Parathyroid adenoma (tissue), 2 donors: Measurements from ENCODE around the gene CNBD2.

Experiments
- H2AFZ ChIP-seq: fragments of 300-600 bp; sonication (generic); one replicate; pipeline ENCODE4 v1.7.0; 2017; ENCODE audit warnings: antibody characterized with exemption, mild to moderate bottlenecking
- H3K27ac ChIP-seq: fragments of 300-600 bp; sonication (generic); one replicate; pipeline ENCODE4 v1.7.0; 2017
- H3K27me3 ChIP-seq: fragments of 300-600 bp; sonication (generic); one replicate; pipeline ENCODE4 v1.7.0; 2017; ENCODE audit warnings: low read length; ENCODE audit not compliant: control insufficient read depth, insufficient read depth
- H3K36me3 ChIP-seq: fragments of 300-600 bp; sonication (generic); one replicate; pipeline ENCODE4 v1.7.0; 2017; ENCODE audit warnings: low read length; ENCODE audit not compliant: control insufficient read depth, insufficient read depth
- H3K4me1 ChIP-seq: fragments of 300-600 bp; sonication (generic); one replicate; pipeline ENCODE4 v1.7.0; 2017; ENCODE audit warnings: control low read depth
- H3K4me2 ChIP-seq: fragments of 300-600 bp; sonication (generic); one replicate; pipeline ENCODE4 v1.7.0; 2017; ENCODE audit warnings: low read length
- H3K4me3 ChIP-seq: fragments of 300-600 bp; sonication (generic); one replicate; pipeline ENCODE4 v1.7.0; 2017; ENCODE audit warnings: low read depth, low read length
- H3K79me2 ChIP-seq: fragments of 300-600 bp; sonication (generic); one replicate; pipeline ENCODE4 v1.7.0; 2017; ENCODE audit warnings: control low read depth
- H3K9ac ChIP-seq: fragments of 300-600 bp; sonication (generic); one replicate; pipeline ENCODE4 v1.7.0; 2017; ENCODE audit warnings: mild to moderate bottlenecking
- H3K9me3 ChIP-seq: fragments of 300-600 bp; sonication (generic); one replicate; pipeline ENCODE4 v1.7.0; 2017; ENCODE audit warnings: low read length; ENCODE audit not compliant: control insufficient read depth
- CTCF ChIP-seq: fragments of 300-600 bp; sonication (generic); IDR thresholded peaks from one replicate; pipeline ENCODE4 v1.7.0; 2017; ENCODE audit warnings: antibody characterized with exemption, mild to moderate bottlenecking
- donor health status: primary hyperparathyroidism.

Gene CNBD2

GRCh38 chr20:36008461-36009035 lies 40.2 kb downstream of the CNBD2 start:
- H3K4me1 ChIP-seq, result no peaks in the 10 kb centered on the region
- H3K36me3 ChIP-seq, result no peaks in the 10 kb centered on the region
- no peak overlapping the region for H3K4me2 ChIP-seq
- H3K27me3 ChIP-seq, result no peaks in the 10 kb centered on the region
- H2AFZ ChIP-seq, result no peak overlapping the region
- H3K9ac ChIP-seq, result no peak overlapping the region
- no peak overlapping the region for H3K4me3 ChIP-seq
- no peak for TF ChIP-seq CTCF
- H3K27ac ChIP-seq, result no peak overlapping the region
- H3K9me3 ChIP-seq, result no peaks in the 10 kb centered on the region
- no peaks in the 10 kb centered on the region for H3K79me2 ChIP-seq

GRCh38 chr20:36010076-36010475 lies 41.7 kb downstream of the CNBD2 start:
- Histone ChIP-seq H3K36me3 (no peaks in the 10 kb centered on the region), H3K4me2 (no peak overlapping the region), H3K4me3 (no peak overlapping the region), H3K9me3 (no peaks in the 10 kb centered on the region), H3K4me1 (no peaks in the 10 kb centered on the region), H3K27ac (no peak overlapping the region), H3K79me2 (no peaks in the 10 kb centered on the region), H2AFZ (no peak overlapping the region), H3K9ac (no peak overlapping the region), H3K27me3 (no peaks in the 10 kb centered on the region)
- no peak for TF ChIP-seq CTCF

- Histone ChIP-seq H3K27ac (no peak overlapping the region), H3K36me3 (no peaks in the 10 kb centered on the region), H2AFZ (no peak overlapping the region), H3K27me3 (no peaks in the 10 kb centered on the region), H3K9me3 (no peaks in the 10 kb centered on the region), H3K4me3 (no peak overlapping the region), H3K9ac (no peak overlapping the region), H3K4me1 (no peaks in the 10 kb centered on the region), H3K4me2 (no peak overlapping the region), H3K79me2 (no peaks in the 10 kb centered on the region)
- no peak for TF ChIP-seq CTCF
These were observed 42.4 kb downstream of the CNBD2 start for GRCh38 chr20:36010825-36011224.

GRCh38 chr20:36015806-36016403 lies 47.5 kb downstream of the CNBD2 start:
- no peak overlapping the region for H3K4me3 ChIP-seq
- no peaks in the 10 kb centered on the region for H3K9me3 ChIP-seq
- no peak overlapping the region for H2AFZ ChIP-seq
- no peaks in the 10 kb centered on the region for H3K79me2 ChIP-seq
- TF ChIP-seq CTCF, result no peak
- no peak overlapping the region for H3K9ac ChIP-seq
- H3K27me3 ChIP-seq, result no peaks in the 10 kb centered on the region
- no peaks in the 10 kb centered on the region for H3K4me1 ChIP-seq
- H3K36me3 ChIP-seq, result no peaks in the 10 kb centered on the region
- H3K4me2 ChIP-seq, result no peak overlapping the region
- H3K27ac ChIP-seq, result no peak overlapping the region
